Cerebellar cortex (tissue), 1 donor: ENCODE data around the gene RFT1.
A peak's percentile ranks its signal among the peaks of the same experiment; 100 is the strongest.

Source experiments
- DNase-seq: peaks from one replicate; pipeline ENCODE4 v3.0.0-alpha.2; 2015; ENCODE audit warnings: low spot score

Gene RFT1

DNA sequence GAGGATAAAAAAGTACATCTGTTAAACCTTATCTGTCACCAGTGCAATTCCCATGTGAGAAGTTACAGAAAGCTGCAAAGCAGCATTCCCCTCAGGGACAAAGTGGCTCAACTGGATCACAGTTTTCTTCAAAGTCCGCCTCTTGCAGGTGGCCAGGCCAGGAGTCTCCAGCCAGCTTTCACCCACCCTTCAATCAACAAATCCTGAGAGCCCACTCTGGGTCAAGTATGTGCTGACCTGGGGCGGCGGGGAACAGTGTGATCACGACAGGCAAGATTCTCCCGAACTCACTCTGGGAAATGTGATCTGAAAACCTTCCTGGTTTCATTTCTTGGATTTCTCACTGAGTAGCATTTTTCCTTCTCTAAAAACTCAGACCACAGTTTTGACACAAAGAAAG lies 39.2 kb downstream of the RFT1 start:
- DNase-seq: no peak

- peak; percentile 13 for DNase-seq
These were observed 40.7 kb downstream of the RFT1 start for GRCh38 chr3:53089511-53089910.

GRCh38 chr3:53085476-53085875 lies 44.8 kb downstream of the RFT1 start:
- DNase-seq: no peak

- peak; percentile 43 for DNase-seq
These were observed 45.8 kb downstream of the RFT1 start for GRCh38 chr3:53084310-53085001.

DNA sequence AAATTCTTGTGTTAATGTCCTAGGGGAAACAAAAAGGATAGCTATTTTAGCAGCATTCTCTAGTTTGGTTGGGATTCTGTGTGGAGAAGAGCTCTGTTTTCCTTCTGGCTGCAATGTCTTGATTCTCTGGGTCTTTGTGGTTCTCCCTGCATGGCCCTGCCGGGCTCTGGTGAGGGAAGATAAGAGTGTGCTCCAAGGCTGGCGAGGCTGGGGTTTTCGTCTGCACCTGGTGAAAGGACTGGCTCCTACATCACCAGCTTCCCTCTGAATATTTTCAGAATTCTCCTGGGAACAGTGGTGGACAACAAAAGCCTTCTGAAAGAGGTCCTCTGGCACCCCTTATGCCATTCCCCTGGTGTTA lies 46.3 kb downstream of the RFT1 start:
- no peak for DNase-seq

GRCh38 chr3:53083521-53083920 lies 46.7 kb downstream of the RFT1 start:
- DNase-seq: peak; percentile 66

GRCh38 chr3:53082736-53083135 lies 47.5 kb downstream of the RFT1 start:
- DNase-seq: no peak

DNA sequence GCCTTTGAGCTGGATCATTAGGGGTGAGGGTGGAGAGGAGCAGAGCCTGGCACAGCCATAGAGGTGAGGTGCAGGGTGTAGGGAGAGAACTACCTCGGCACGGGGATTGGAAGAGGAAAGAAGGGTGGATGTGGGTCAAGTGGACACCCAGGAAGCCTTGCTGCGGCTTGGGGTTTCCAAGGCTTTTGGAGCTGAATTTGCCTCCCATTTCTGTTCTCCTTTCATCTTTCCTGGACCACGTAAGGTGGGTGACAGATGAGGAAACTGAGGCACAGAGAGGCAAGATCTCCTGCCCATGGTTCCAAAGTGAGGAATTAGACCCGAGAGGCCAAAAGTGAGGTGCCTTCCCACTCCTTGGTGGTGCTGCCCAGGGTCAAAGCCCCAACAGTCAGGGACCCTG lies 48.9 kb downstream of the RFT1 start:
- no peak for DNase-seq

DNA sequence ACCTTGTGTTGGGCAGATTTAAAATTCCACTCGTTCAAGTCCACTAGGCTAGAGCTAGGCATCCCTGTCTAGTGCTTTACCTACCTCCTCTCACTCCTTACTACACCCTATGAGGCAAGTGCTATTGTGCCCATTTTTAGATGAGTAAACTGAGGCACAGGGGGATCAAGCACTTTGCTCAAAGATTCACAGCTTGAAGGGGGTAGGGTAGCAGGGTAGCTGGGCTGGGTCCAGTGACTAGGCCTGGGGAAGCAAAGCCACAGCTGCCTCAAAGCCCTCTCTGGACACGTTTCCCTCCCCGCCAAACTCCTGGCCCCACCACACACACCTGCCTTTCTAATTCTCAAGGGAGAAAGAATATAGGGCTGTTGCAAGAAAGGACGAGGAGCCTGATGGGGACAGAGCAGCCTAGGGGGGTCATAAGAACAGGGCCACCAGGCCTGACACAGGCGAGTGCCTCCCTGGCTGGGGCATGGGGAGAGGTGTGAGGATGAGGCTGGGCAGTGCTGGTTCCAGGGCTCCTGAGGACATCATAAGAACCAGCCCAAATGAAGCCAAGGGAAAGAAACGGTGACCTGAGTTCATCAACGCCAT lies 49.5 kb downstream of the RFT1 start:
- DNase-seq: no peak

DNA sequence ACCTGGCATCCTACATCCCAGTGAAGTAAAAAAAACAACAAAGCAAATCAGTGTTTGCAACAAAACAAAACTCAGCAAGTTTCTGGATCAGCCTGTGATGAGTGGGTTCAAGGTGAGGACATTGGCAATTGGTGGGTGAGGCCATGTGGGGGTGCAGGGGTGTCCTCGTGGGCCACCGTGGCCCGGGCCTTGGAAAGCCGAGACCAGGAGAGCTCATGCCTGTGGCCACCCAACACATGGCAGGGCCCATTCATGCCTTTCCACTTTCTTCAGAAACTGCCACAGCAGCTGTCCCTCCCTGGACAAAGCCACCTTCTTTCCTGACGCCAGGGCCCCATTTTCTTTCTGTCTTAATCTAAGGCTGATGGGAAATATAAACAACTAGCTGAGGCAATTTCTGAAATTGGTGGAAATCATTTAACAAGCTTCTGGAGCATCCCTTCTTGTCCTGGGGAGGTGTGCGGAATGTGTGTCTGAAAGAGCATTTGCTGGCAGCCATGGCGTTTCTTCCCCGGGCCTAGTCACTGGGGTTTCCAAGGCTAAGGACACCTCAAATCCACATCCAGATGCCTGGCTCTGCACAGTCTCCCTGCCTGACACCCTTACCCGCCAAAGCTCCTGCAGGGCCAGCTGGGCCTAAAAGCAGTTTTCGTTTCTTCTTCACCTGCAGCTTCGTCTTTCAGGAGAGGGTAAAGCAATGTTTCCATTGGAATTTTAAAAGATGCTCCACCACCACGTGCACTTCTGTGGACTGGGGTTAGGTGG lies 50.3 kb downstream of the RFT1 start:
- DNase-seq: no peak

DNA sequence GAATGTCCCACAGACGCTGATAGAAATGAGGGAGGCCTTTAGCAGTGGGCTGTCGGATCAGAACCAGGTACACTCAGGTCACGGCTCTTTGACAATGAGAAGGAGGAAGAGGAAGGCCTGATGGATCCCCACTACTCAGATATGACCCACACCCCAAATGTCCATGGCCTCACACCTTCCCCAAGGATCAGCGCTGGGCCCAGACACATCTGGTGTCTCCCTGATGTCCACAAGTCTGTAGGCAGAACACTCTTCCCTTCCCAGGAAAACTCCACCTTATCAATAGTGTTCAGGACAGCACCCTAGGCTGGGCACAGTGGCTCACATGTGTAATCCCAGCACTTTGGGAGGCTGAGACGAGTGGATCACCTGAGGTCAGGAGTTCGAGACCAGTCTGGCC lies 51.1 kb downstream of the RFT1 start:
- no peak for DNase-seq

- no peak for DNase-seq
These were observed 51.6 kb downstream of the RFT1 start for GRCh38 chr3:53078656-53079055.

- DNase-seq: no peak
These were observed 52.6 kb downstream of the RFT1 start for GRCh38 chr3:53077476-53078220.

- no peak for DNase-seq
These were observed 54.5 kb downstream of the RFT1 start for GRCh38 chr3:53075743-53076140.

GRCh38 chr3:53074761-53075742 lies 55.2 kb downstream of the RFT1 start:
- no peak for DNase-seq

GRCh38 chr3:53074366-53074696 lies 55.9 kb downstream of the RFT1 start:
- no peak for DNase-seq

DNA sequence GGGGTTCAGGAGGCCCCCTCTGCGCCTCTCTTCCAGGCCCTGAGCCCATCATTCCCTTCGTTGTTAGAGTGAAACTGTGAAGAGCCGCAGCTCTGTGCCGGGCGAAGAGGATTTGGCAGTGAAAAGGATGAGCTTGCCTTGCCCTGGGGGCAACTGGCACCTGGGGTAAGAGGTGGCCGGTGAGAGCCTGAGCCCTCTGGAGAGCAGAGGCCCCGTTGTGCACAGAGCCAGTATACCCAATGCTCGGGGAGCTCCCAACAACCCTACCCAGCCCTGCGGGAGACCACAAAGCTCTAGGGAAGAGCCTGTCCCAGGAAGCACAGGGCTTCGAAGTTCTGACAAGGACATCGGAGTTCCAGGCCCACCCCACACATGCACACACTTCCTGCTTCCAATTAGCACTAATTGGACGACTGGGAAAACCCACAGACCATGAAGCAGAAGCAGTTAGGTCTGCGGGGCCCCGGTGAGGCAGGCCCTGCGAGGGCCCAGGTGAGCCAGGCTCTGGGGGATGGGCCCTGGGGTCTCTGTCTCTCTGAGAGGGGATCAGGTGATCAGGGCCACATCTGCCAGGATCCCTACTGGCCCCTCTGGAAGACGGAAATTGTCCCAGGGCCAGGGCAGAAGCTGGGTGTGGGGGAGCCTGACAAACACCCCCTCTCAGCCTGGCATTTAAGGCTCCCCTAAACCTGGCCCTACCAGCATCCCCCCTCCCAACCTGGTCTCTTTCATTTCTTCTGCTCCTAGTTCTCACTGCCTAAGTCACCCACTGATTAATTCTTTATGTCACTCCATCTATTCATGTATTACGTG lies 56.5 kb downstream of the RFT1 start:
- DNase-seq: no peak

DNA sequence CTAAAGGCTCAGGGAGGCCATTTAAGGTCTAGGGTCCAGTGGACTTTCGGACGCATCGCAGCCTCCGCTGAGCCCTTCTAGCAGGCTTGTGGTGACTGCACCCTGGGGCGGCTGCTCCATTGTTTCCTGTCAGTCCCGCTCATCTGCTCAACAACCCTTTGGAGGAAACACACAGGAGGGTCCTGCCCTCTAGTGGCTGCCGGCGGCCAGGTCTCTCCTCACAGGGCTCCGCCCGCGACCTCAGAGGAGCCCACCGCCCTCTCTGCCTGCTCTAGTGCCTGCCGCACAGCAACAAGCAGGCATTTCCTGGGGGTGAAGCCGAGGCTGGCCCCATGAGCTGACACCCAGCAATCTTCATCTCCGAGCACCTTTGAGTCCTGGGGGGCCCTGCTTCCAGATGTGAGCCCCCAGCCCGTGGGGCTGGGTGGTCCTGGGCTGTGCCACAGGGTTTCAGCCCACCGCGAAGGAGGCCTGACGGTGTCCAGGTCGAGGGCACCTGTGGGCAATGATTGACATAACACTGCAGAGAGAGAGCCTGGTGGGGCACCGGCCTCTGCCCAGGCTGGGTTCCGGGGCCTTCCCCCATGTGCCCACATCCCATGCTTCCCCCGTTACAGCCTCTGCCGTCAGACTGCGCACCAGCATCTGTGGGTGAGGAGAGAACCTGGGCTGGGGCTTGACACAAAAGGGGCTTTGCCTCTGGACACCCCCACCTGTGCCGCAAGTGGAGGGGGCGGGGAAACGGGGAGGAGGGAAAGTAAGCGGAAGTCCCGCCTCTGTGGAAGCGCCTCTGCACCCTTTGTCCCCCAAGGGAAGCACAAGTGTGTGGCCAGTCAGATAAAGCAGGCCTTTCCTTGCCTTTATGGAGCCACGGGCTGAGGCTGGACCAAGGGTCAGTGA lies 57.3 kb downstream of the RFT1 start:
- peak; percentile 78 for DNase-seq

GRCh38 chr3:53071882-53072431 lies 58.3 kb downstream of the RFT1 start:
- no peak for DNase-seq
